Stimulated activated CD4-positive, alpha-beta T cell treated with anti-CD3 and anti-CD28 coated beads, Interleukin-4, amount 100 ng/mL, for 48 hours (primary cell): ENCODE data around the gene WDR62.

Experiments
- DNase-seq, 2 donors: peaks; one replicate each; pipeline ENCODE4 v3.0.0-alpha.2; 2020; ENCODE audit warnings: low read depth in 2 of 2

WDR62 gene

GRCh38 chr19:36054733-36055686 is at the start of gene WDR62:
WDR62 (plus strand) TSS chr19:36054897; CDS start chr19:36054972, 75 bp downstream.
- peak; percentile 92 to 94 for DNase-seq

- DNase-seq, result no peak
These were observed 47.7 kb upstream of the WDR62 start for GRCh38 chr19:36006955-36007354.

GRCh38 chr19:36008336-36008978 is 46.2 kb upstream of the WDR62 start, which contains the start of gene SYNE4:
SYNE4 (minus strand) TSS chr19:36008813; CDS start chr19:36008681, 132 bp downstream.
- no peak for DNase-seq

GRCh38 chr19:36009220-36009619 is 45.5 kb upstream of the WDR62 start:
- DNase-seq, result peak; percentile 42 to 46

DNA sequence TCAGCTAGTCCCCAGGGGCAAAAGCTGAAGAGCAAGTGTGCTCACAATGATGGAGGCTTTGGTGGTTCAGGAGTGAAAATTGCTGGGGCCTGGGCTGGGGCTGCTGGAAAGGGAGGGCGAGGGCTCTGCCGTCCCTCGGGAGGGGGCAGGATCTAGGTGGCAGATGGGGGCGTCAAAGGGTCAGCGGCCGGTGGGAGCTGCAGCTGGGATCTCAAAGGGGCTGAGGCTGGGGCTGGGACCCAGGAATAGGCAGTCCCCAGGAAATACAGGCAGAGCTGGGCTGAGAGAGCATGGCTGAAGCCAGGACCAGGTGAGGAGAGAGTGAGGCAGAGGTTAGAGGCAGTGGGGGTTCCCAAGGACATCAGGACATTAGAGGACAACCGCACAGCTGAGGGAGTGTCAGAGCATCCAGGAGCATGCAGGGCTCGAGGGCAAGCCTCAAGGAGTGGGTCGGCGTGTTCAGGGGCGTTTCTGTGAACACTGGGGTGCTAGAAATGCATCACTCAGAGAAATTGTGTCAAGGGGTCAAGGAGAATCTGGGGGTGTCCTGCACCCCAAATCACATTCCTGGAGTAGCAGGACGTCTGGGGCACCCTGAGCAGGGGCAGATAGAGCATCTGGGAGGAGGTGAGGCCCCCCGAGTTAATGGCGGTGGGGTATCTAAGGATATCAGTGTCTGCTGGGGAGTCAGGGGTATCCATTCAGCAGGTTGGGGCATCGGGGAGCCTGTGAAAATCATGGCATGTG is 44.9 kb upstream of the WDR62 start:
- no peak for DNase-seq

DNA sequence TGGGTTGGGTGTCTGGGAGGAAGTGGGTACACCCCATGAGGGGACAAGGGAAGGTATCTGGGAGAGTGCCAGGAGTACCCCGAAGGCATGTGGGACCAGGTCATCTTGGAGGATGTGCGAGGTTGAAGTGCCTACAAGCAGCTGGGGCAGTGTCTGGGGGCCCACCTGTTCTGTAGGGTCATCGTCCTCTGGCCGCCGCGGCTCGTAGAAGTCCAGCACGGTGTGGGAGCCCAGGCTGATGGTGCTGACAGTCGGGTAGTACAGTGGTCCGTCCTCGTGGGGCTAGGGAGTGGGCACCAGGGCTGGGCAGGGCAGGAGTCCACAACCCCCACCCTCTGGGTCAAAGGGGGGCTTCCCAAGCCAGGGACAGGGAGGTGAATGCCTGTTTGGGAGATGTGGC is 44.3 kb upstream of the WDR62 start:
- no peak for DNase-seq

DNA sequence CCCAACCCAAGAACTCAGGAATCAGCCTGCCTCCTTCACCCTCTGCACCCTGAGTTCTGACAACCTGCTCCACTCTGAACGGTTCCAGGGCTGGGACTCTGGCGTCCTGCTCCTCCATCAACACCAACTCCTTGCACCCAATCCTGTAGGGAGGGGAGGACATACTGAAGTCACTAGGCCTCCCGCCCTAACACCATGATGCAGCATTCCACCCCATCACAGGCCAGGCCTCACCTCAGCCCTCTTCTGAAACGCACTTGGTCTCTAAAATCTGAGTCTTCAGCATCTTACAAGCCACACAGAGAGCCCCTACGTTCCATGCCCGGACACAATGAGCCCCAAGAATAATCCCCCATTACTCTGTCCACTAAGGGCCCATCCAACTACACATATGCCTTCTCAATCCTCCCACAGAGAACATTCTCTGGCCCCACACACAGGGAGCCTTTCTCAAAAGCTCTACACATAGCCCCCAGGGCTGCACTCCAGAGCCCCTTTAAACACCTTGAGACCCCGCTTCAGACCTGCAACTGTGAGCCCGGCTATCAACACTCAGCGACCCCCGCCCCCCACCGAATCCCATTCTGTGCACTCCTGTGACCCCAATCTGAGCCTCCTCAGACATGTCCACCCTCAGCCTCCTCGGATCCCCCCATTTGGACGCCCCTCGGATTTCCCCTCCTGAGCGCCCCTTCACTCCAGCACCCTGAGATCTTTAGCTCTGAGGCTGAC is 41.3 kb upstream of the WDR62 start:
- DNase-seq, result no peak

- DNase-seq, result peak; percentile 100
These were observed 40.4 kb upstream of the WDR62 start, which contains the start of gene ALKBH6 for GRCh38 chr19:36014012-36014924. ALKBH6 (minus strand) TSS chr19:36014213; CDS start chr19:36013397, 816 bp downstream.

DNA sequence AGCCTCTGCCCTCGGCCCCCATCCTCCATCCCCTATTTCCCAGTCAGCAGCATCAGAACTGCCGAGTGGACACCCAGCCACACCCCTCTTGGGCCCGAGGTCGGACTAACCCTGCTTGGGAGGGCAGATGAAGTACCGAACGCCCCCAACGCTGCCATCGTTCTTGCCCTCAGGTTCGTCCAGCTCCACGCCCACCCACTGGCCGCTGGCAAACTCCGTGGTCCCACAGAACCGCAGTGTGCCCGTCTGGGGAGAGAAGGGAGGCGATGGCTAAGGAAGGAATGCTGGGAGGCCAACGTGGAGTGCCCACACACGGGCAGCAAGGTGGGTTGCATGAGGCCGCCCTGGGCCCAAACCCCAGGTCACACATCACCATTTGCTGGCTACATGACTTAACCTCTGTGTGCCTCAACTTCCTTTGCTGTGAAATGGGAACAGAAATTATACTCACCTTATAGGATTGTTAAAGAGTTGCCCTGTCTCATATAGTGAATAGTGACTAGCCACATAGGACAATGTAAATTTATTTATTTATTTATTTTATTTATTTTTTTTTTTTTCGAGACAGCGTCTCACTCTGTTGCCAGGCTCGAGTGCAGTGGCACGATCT is 35.5 kb upstream of the WDR62 start:
- DNase-seq, result no peak

GRCh38 chr19:36023432-36023831 is 31.3 kb upstream of the WDR62 start:
- DNase-seq, result no peak

DNA sequence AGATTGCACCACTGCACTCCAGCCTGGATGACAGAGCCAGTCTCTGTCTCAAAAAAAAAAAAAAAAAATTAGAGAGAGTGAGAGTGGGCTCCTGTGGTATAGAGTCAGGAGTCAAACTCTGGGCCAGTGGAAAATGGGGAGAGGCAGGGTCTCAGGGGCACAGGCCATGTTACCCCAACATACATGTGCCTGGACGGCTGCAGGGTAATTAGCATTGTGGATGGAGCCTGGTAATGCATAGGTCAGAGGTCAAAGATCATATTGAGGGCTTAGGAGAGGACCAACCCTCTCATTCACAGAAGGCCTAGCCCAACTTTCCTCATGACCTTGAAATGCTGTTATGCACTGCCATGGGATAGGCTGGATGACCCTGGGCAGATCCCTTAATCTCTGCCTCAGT is 29.2 kb upstream of the WDR62 start:
- DNase-seq, result no peak

DNA sequence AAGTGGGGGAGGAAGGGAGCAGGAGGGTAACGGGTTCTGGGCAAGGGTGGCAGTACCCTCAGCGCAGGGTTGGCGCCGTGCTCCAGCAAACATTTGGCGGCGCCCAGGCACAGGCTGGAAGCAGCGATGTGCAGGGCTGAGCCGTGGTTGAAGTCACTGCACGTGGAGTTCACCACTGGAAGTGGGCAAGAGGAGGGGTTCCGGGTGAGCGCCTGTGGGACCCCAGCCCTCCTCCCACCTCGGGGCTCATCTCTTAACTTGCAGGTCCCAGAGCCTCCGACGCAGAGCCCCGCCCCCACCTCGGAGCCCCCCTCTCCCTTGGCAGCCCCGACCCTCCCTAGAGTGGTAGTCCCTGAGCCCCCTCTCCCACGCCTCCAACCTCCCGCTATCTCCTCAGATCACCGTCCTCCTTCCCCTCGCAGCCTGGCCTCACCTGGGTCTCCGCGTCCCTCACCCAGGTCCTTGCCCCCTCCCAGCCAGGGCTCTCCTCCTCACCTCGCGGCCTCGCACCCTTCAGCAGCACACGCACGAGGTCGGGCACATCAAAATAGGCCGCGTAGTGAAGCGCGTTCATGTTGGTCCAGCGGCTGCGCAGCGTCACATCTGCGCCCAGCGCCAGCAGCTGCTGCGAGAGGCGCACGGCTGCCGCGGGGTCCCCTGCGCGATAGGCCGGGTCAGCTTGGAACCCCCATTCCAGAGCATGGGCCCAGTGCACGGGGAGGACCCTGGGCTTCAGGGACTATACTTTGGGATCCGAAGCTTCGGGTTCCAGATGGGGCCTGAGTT is 28.4 kb upstream of the WDR62 start:
- DNase-seq, result no peak

- no peak for DNase-seq
These were observed 27.0 kb upstream of the WDR62 start for GRCh38 chr19:36027696-36028095.

GRCh38 chr19:36028313-36029041 is 26.2 kb upstream of the WDR62 start:
- no peak for DNase-seq

GRCh38 chr19:36030264-36031148 is 24.2 kb upstream of the WDR62 start:
- DNase-seq, result no peak

DNA sequence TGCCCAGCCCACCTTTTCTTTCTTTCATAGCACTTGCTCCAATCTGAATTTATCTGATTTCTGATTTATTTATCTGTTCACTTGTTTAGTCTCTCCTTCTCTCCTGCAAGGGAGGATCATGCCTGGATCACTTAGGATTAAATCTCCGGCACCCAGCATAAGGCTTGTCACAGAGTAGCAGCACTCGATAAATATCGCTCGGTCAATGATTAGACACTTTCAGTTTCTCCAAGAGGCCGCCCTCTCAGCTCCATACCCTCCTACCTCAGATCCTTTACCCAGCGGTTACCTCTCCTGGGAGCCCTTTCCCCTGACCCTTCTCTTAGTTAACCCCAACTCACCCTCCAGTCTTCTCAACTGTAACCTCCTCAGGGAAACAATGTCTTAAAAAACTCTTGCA is 23.4 kb upstream of the WDR62 start:
- DNase-seq, result no peak
